Measurements from ENCODE around the gene HLA-DPA1.

The HLA-DPA1 gene

DNA sequence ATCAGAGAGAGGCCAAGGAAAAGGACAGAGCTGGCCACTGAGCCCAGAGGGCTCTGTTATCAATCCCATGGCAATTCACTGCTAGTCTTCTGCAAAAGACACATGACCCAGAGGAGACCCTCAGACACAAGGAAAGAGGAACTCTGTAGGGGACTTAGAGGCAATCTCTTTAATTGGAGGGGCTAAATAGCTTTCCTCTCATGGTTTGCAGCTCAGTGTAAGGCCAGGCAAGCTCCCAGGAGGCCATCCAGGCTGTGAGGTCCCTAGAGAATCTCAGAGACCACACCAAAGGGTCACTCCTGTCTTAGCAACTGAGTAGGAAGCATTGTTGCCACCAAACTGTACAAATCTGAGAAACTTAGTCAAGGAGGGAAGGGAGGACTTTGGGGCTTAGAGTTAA is 54.1 kb downstream of the HLA-DPA1 start:
- H3K27ac Mint-ChIP-seq = peak overlapping the region; percentile 82

DNA sequence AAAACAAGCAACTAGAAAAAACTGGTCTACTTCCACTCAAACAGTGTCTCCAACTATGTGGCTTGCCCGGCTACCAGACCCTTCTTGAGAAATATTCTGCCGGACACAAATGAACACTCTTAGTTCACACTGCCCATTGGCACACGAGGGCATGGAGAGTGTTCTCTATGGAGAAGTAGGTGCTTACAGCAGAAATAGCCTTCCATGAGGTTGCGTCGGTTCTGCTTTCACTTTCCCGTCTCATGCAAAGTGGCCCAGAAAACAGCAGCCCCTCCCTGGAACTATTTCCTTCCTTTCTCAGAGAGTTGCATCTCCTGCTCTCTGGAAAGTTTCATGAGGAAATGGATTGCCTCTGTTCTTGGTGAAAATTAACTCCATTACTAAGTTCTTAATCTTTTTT is 54.5 kb downstream of the HLA-DPA1 start:
- peak overlapping the region; percentile 82 for H3K27ac Mint-ChIP-seq
- H3K36me3 Mint-ChIP-seq = no peaks in the 10 kb centered on the region
- H3K4me3 Mint-ChIP-seq = peak overlapping the region; percentile 56
- ATAC-seq = peak; percentile 66
- DNase-seq (ENCODE audit: low spot score in 2 of 2) = peak in 1 of 2 donors; percentile 73
- H3K9me3 Mint-ChIP-seq = no peaks in the 10 kb centered on the region
- H3K4me1 Mint-ChIP-seq = peaks cover 28% of the 10 kb centered on the region

More for the DNA sequence above, 54.1 kb downstream of the HLA-DPA1 start:
- Mint-ChIP-seq H3K4me1 (peaks cover 28% of the 10 kb centered on the region), H3K36me3 (no peaks in the 10 kb centered on the region), H3K9me3 (no peaks in the 10 kb centered on the region), H3K4me3 (peak overlapping the region; percentile 56)
- peak; percentile 27 for ATAC-seq
- DNase-seq (ENCODE audit: low spot score in 2 of 2) = no peak

DNA sequence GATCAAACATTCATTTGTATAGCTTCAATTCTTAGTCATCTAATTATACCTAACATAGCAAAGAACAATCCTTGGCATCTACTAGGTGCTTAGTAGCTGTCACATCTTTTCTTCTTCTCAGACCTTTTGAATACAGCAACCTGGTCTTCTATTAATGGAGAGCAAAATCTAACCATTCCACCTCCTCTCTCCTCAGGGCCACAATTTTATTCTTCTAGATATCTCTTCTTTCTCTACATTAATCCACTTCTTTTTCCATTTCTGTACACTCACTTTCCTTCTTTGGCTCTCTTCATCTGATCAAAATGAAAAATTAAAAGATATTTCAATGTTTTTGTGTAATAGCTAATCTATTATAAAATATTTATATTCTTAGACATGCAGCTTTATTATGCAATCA is 55.0 kb downstream of the HLA-DPA1 start:
- DNase-seq (ENCODE audit: low spot score in 2 of 2) (no peak), ATAC-seq (no peak)
- Mint-ChIP-seq H3K27ac (peak overlapping the region; percentile 82), H3K9me3 (no peaks in the 10 kb centered on the region), H3K4me1 (peaks cover 28% of the 10 kb centered on the region), H3K4me3 (peak overlapping the region; percentile 56), H3K36me3 (no peaks in the 10 kb centered on the region)

DNA sequence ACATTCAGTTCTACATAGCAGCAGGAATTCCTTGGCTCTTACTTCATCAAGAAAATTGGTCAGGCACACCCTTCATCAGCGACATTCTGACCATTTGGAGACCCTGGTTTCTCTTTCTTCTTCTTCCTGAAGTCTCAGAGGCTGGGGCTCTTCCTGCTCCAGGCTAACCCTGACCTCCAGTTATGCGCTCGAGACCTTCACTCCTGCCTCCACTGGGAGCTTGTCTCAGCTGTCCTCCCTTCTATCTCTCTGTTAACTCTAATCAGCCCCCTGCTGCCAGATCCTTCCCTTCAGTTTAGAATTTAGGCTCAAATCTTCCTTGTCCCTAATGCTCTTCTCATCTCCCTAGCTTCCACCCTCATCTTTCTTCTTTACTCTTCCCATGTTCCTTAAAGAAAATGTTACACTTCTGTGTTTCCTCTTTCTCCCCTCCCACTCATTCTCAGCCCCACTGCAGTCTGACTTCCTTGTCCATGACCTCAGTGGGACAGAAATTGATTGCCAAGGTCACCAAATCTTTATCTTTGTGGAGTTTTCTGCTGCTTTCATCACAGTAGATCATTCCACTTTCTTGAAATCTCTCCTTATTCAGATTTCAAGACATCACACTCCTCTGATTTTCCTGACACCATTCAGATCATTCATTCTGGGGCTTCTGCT is 55.6 kb downstream of the HLA-DPA1 start:
- Mint-ChIP-seq H3K27ac (peak overlapping the region; percentile 11), H3K9me3 (no peaks in the 10 kb centered on the region), H3K4me3 (no peak overlapping the region), H3K36me3 (no peaks in the 10 kb centered on the region), H3K4me1 (peaks cover 28% of the 10 kb centered on the region)
- ATAC-seq (no peak), DNase-seq (ENCODE audit: low spot score in 2 of 2) (no peak)

DNA sequence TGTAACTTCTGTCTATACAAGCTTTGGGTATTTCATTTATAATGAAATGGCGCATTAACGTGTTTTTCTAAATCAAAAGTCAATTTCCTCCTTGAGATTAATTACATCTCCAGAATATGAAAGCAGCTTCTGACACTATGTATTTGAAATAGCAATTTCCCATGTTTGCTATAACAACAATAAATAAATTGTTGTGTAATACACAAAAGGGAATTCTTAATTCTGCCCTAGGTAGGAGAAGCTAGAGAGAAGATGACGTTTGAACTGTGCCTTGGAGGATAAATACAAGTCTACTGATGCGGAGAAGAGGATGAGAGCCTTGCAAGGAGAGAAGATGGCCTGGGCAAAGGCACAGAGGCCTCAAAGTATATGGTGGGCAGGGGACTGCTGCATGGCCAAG is 56.4 kb downstream of the HLA-DPA1 start:
- H3K4me1 Mint-ChIP-seq = peaks cover 28% of the 10 kb centered on the region
- ATAC-seq (no peak), DNase-seq (ENCODE audit: low spot score in 2 of 2) (no peak)
- H3K9me3 Mint-ChIP-seq = no peaks in the 10 kb centered on the region
- no peak overlapping the region for H3K27ac Mint-ChIP-seq
- no peaks in the 10 kb centered on the region for H3K36me3 Mint-ChIP-seq
- H3K4me3 Mint-ChIP-seq = no peak overlapping the region

DNA sequence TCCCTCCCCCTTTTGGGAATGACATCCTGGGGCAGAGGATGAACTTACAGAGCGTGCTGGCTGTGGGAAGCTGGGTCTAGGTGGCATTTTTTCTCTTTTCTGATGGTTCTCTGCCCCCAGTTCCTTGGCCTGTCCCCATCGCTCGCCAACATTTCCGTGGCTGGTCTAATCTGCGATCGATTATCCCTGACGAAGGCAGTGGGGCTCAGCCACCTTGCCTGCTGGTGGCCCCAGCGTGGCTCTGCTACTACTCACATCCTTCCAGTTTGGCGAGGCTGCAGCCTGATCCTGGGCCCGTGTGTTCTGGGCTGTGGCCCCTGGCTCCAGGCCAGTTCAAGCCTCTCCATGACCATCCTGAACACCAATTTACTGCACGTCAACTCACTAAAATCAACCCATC is 57.7 kb downstream of the HLA-DPA1 start:
- peaks cover 28% of the 10 kb centered on the region for H3K4me1 Mint-ChIP-seq
- H3K4me3 Mint-ChIP-seq = no peak overlapping the region
- no peaks in the 10 kb centered on the region for H3K9me3 Mint-ChIP-seq
- no peak overlapping the region for H3K27ac Mint-ChIP-seq
- no peaks in the 10 kb centered on the region for H3K36me3 Mint-ChIP-seq
- ATAC-seq (no peak), DNase-seq (ENCODE audit: low spot score in 2 of 2) (no peak)

DNA sequence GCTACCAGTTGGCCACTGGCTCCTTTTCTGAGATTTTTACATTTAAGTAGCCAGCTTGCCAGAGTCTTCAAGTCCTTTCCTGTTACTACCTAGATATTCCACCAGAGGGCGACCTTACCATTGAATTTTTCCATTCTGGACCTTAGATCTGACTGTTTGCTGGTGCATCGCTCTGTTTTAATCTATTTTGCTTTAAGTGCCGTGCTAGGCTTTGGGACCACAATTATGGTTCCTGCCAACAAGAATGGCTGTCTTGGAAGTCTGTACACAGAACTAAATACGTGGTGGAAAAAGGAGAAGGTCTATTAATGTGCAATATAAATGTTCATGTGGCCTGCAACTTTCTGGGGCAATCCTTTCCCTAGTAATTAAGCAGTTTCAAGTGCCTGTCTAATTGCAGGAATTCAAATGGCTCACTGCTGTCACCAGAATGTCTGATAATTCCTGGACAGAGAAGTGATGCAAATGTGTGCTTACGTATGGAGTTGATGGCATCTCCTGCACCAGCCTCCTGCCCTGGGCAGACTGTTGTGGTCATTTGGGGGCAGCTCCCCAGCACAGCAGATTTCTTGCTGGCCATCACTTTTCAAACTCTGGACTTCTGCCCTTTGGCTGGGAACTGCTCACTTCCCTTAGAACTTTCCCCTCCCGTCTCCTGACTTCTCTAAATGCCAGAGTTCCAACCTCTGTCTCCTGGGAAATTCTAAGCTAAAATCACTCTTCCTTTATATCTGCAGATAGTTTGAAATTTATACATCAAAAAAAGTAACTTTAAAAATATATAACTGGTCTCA is 58.4 kb downstream of the HLA-DPA1 start:
- peak in 1 of 2 donors; percentile 44 for DNase-seq (ENCODE audit: low spot score in 2 of 2)
- no peaks in the 10 kb centered on the region for H3K9me3 Mint-ChIP-seq
- H3K27ac Mint-ChIP-seq = no peak overlapping the region
- H3K4me3 Mint-ChIP-seq = no peak overlapping the region
- no peaks in the 10 kb centered on the region for H3K36me3 Mint-ChIP-seq
- peak; percentile 78 for ATAC-seq
- H3K4me1 Mint-ChIP-seq = peaks cover 27% of the 10 kb centered on the region
